Ishikawa (cell line): Measurements from ENCODE around the gene DPEP1.

Source experiments
- CEBPB ChIP-seq: IDR thresholded peaks from 2 replicates; pipeline ENCODE4 v1.6.1; 2012
- CREB1 ChIP-seq: IDR thresholded peaks from 2 replicates; pipeline ENCODE4 v1.6.1; 2012; ENCODE audit warnings: low read depth
- EGR1 ChIP-seq: IDR thresholded peaks from 2 replicates; pipeline ENCODE4 v1.6.1; 2012
- EP300 ChIP-seq: IDR thresholded peaks from 2 replicates; pipeline ENCODE4 v1.6.1; 2012; ENCODE audit warnings: borderline replicate concordance
- FOXM1 ChIP-seq: IDR thresholded peaks from 2 replicates; pipeline ENCODE4 v1.6.1; 2012; ENCODE audit warnings: low read depth, borderline replicate concordance
- NFIC ChIP-seq: IDR thresholded peaks from 2 replicates; pipeline ENCODE4 v1.6.1; 2012
- RAD21 ChIP-seq: IDR thresholded peaks from 2 replicates; pipeline ENCODE4 v1.6.1; 2012; ENCODE audit warnings: low read depth
- TAF1 ChIP-seq: IDR thresholded peaks from 2 replicates; pipeline ENCODE4 v1.6.1; 2012; ENCODE audit warnings: low read depth, mild to moderate bottlenecking
- TCF12 ChIP-seq: IDR thresholded peaks from 2 replicates; pipeline ENCODE4 v1.6.1; 2012; ENCODE audit warnings: low read depth
- TEAD4 ChIP-seq: IDR thresholded peaks from 2 replicates; pipeline ENCODE4 v1.6.1; 2012
- YY1 ChIP-seq: IDR thresholded peaks from 2 replicates; pipeline ENCODE4 v1.6.1; 2012; ENCODE audit warnings: low read depth
- ZBTB7A ChIP-seq: IDR thresholded peaks from 2 replicates; pipeline ENCODE4 v1.6.1; 2012; ENCODE audit warnings: low read depth
- TF ChIP-seq, protein P1 (sequence below): IDR thresholded peaks from 2 replicates; pipeline ENCODE4 v1.6.1; 2012
- TF ChIP-seq, protein P2 (sequence below): IDR thresholded peaks from 2 replicates; pipeline ENCODE4 v1.6.1; 2012
- TF ChIP-seq, protein P3 (sequence below): IDR thresholded peaks from 2 replicates; pipeline ENCODE4 v1.6.1; 2012; ENCODE audit warnings: low read depth, mild to moderate bottlenecking

Gene DPEP1

DNA sequence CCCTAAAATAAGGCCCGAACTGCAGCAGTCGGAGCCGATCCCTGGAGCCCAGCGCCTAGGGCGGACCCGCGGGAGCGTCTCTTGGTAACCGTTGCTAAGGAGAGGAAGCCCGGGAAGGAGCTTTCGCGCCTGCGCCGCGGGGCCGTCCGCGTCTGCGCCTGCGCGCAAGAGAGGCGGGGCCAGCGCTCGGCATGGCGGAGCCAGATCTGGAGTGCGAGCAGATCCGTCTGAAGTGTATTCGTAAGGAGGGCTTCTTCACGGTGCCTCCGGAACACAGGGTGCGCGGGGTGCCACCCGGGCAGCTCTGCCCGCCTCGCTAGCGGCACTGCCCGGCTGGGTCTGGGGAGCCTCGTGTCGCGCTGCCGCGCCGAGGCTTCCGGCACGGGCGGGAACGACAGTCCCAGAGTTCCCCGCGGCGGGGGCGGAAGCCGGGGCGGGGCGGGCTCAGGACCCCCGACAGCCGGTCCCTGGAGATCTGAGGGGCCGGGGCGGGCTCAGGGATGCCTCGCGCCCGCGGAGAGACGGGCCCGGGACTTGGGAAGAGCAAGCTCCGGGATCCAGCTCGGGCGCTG, 73.2 kb downstream of the DPEP1 start, which contains the start of gene CDK10:
Gene CDK10 (plus strand): TSS at position 170 of the 572 bp plus-strand sequence. CDS start 22 bp downstream, at position 192.
- TF ChIP-seq TAF1, result peak; percentile 83
- TF ChIP-seq RAD21, result no peak
- TF ChIP-seq NFIC, result no peak
- TF ChIP-seq, protein P1, sequence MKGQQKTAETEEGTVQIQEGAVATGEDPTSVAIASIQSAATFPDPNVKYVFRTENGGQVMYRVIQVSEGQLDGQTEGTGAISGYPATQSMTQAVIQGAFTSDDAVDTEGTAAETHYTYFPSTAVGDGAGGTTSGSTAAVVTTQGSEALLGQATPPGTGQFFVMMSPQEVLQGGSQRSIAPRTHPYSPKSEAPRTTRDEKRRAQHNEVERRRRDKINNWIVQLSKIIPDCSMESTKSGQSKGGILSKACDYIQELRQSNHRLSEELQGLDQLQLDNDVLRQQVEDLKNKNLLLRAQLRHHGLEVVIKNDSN, result no peak
- TF ChIP-seq TEAD4, result peak; percentile 5; the same call in 1 of the 2 replicates
- TF ChIP-seq, protein P2, sequence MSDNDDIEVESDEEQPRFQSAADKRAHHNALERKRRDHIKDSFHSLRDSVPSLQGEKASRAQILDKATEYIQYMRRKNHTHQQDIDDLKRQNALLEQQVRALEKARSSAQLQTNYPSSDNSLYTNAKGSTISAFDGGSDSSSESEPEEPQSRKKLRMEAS, result peak; percentile 95
- no peak for TF ChIP-seq CEBPB
- TF ChIP-seq CREB1, result no peak
- peak; percentile 91 for TF ChIP-seq YY1
- TF ChIP-seq EGR1, result peak; percentile 22; the same call in 1 of the 2 replicates
- TF ChIP-seq TCF12, result peak; percentile 59; the same call in 1 of the 2 replicates
- no peak; the same call in 1 of the 2 replicates for TF ChIP-seq EP300
- TF ChIP-seq, protein P3, sequence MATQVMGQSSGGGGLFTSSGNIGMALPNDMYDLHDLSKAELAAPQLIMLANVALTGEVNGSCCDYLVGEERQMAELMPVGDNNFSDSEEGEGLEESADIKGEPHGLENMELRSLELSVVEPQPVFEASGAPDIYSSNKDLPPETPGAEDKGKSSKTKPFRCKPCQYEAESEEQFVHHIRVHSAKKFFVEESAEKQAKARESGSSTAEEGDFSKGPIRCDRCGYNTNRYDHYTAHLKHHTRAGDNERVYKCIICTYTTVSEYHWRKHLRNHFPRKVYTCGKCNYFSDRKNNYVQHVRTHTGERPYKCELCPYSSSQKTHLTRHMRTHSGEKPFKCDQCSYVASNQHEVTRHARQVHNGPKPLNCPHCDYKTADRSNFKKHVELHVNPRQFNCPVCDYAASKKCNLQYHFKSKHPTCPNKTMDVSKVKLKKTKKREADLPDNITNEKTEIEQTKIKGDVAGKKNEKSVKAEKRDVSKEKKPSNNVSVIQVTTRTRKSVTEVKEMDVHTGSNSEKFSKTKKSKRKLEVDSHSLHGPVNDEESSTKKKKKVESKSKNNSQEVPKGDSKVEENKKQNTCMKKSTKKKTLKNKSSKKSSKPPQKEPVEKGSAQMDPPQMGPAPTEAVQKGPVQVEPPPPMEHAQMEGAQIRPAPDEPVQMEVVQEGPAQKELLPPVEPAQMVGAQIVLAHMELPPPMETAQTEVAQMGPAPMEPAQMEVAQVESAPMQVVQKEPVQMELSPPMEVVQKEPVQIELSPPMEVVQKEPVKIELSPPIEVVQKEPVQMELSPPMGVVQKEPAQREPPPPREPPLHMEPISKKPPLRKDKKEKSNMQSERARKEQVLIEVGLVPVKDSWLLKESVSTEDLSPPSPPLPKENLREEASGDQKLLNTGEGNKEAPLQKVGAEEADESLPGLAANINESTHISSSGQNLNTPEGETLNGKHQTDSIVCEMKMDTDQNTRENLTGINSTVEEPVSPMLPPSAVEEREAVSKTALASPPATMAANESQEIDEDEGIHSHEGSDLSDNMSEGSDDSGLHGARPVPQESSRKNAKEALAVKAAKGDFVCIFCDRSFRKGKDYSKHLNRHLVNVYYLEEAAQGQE, result no peak
- peak; percentile 45; the same call in 1 of the 2 replicates for TF ChIP-seq FOXM1
- no peak; the same call in 1 of the 2 replicates for TF ChIP-seq ZBTB7A

DNA sequence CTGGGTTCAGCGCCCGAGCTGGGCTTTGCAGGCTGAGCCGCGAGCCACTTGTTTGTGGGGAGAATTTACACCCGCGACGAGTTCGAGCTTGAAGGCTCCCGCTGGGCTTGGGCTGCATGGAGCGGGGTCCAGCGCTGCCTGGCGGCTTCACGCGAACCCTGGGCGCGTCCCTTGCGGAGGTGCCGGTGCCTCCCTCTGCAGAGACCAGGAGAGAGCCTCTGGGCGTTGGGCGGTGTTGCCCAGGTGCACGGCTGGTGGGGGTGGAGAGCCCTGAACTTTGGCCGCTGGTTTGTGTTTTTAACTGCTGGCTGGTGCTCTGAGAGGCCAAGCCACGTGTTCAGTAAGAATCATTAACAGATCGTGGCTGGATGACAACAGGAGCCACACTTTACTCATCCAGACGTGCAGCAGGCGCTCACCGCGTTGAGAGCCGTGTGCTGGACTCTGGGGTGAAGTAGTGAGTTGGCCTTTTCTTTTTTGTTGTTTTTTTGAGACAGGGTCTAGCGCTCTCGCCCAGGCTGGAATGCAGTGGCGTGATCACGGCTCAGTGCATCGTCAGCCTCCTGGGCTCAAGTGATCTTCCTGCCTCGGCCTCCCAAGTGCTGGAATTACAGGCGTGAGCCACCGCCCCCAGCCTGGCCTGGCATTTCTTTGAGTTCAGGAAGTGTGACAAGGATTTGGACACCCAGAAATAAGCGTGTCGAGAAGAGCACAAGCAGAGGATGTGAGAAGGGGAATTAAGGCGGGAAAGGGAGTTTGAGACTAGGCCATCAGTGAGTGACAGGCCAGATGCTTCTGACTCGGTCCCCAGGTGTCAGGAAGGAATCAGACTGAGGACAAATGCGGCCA, 73.9 kb downstream of the DPEP1 start:
- no peak for TF ChIP-seq RAD21
- TF ChIP-seq, protein P2, result peak; percentile 55
- TF ChIP-seq, protein P1, result peak; percentile 39
